HFFc6 (cell line): ENCODE results near the gene DPP6. TPM values are rescaled to one million over a fixed set of nuclear protein-coding genes. Genes with fewer than 3 reads are reported as not detected.

Source experiments
- DNase-seq: peaks from one replicate; pipeline ENCODE4 v3.0.0-alpha.2; 2018
- H3K27ac Mint-ChIP-seq: 2 replicates; pipeline ENCODE4 v1.8.0; 2020; ENCODE audit warnings: mild to moderate bottlenecking, mixed read lengths
- H3K27me3 Mint-ChIP-seq: 2 replicates; pipeline ENCODE4 v1.8.0; 2021; ENCODE audit warnings: mild to moderate bottlenecking, moderate library complexity, mixed read lengths; ENCODE audit not compliant: insufficient read depth
- H3K36me3 Mint-ChIP-seq: 2 replicates; pipeline ENCODE4 v1.8.0; 2021; ENCODE audit warnings: low read depth, mixed read lengths
- H3K4me1 Mint-ChIP-seq: 2 replicates; pipeline ENCODE4 v1.8.0; 2020; ENCODE audit warnings: low read depth, mixed read lengths
- H3K4me3 Mint-ChIP-seq: 2 replicates; pipeline ENCODE4 v1.8.0; 2020; ENCODE audit warnings: mild to moderate bottlenecking, moderate library complexity, mixed read lengths
- H3K9me3 Mint-ChIP-seq: 2 replicates; pipeline ENCODE4 v1.8.0; 2020; ENCODE audit warnings: mild to moderate bottlenecking, mixed read lengths
- total RNA-seq, 6 experiments: library from RNA; stranded (reverse); fragmentation: NEBNext Ultra II Directional; extraction: Animal tissue kit (Norgen Biotek cat#: 25700); gene quantifications; 2 replicates in 1 of 6; 3 replicates in 5 of 6; pipeline ENCODE4 v1.2.3, GENCODE V29; 2021
- TF ChIP-seq, protein P1 (sequence below): fragments of 200-600 bp; sonication (generic); IDR thresholded peaks from 2 replicates; pipeline ENCODE4 v1.5.0; 2021; ENCODE audit warnings: antibody characterized with exemption, mild to moderate bottlenecking

DPP6 gene
- total RNA-seq, 6 experiments from 2014 or later = not detected

DNA sequence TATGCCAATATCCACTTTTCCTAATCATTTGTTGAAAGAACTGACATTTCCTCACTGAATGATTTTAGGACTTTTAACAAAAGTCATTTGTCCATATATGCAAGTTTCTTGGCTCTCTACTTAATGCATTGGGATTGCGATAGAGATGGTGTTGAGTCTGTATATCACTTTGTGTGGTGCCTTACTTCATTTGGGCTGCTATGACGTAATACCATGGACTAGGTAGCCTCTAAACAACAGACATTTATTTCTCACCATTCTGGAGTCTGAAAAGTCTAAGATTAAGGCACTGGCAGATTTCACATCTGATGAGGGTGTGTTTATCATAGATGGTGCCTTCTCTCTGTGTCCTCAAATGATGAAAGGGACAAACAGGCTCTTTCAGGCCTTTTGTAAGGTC, 342.6 kb downstream of the DPP6 start:
- Mint-ChIP-seq H3K36me3 (peaks cover 14% of the 10 kb centered on the region; the same call in 1 of the 2 replicates), H3K9me3 (peaks cover 63% of the 10 kb centered on the region), H3K4me3 (no peak overlapping the region), H3K4me1 (no peaks in the 10 kb centered on the region), H3K27ac (no peak overlapping the region), H3K27me3 (no peaks in the 10 kb centered on the region)
- TF ChIP-seq, protein P1, sequence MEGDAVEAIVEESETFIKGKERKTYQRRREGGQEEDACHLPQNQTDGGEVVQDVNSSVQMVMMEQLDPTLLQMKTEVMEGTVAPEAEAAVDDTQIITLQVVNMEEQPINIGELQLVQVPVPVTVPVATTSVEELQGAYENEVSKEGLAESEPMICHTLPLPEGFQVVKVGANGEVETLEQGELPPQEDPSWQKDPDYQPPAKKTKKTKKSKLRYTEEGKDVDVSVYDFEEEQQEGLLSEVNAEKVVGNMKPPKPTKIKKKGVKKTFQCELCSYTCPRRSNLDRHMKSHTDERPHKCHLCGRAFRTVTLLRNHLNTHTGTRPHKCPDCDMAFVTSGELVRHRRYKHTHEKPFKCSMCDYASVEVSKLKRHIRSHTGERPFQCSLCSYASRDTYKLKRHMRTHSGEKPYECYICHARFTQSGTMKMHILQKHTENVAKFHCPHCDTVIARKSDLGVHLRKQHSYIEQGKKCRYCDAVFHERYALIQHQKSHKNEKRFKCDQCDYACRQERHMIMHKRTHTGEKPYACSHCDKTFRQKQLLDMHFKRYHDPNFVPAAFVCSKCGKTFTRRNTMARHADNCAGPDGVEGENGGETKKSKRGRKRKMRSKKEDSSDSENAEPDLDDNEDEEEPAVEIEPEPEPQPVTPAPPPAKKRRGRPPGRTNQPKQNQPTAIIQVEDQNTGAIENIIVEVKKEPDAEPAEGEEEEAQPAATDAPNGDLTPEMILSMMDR = no peak
- DNase-seq = no peak

- DNase-seq = no peak
- Mint-ChIP-seq H3K4me3 (no peak overlapping the region), H3K4me1 (no peaks in the 10 kb centered on the region), H3K27ac (no peak overlapping the region), H3K36me3 (no peaks in the 10 kb centered on the region), H3K27me3 (no peaks in the 10 kb centered on the region), H3K9me3 (peaks cover 21% of the 10 kb centered on the region)
- TF ChIP-seq, protein P1 = no peak
These were observed 354.1 kb downstream of the DPP6 start for GRCh38 chr7:154406312-154406711.

DNA sequence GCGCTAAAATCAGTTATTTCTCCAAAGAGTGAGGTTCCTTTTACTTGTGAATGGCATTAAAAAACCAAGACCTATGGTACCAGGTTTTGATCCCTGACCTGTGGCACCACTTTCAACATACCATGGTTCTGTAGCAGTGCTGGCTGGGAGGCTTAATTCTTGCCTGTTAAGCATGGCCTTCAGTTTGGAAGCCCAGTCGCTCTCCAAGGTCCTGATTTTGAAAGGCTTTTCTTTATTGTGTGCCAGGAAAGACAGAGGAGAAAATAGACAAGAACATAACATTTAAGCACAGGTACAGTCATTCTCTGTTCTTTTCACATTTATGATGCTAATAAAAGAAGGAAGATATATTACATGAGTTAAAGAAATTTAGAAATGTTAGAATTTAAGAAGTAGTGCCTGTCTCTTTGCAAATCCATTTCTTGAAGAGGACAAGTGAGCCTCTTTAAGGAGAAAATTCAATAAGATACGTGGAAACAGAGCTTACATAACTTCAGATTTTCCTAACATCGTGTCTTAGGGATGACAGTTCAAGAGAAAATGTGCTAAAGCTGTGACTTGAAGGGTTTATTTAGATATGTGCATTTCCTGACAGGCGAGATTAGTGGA, 357.6 kb downstream of the DPP6 start:
- Mint-ChIP-seq H3K36me3 (no peaks in the 10 kb centered on the region), H3K4me1 (no peaks in the 10 kb centered on the region), H3K9me3 (peaks cover 30% of the 10 kb centered on the region), H3K4me3 (no peak overlapping the region), H3K27me3 (no peaks in the 10 kb centered on the region), H3K27ac (no peak overlapping the region)
- DNase-seq = no peak
- TF ChIP-seq, protein P1 = no peak

GRCh38 chr7:154412105-154412504, 359.9 kb downstream of the DPP6 start:
- DNase-seq = no peak
- TF ChIP-seq, protein P1 = no peak
- Mint-ChIP-seq H3K27me3 (no peaks in the 10 kb centered on the region), H3K36me3 (no peaks in the 10 kb centered on the region; the same call in 1 of the 2 replicates), H3K4me3 (no peak overlapping the region), H3K9me3 (peaks cover 37% of the 10 kb centered on the region), H3K4me1 (no peaks in the 10 kb centered on the region), H3K27ac (no peak overlapping the region)

DNA sequence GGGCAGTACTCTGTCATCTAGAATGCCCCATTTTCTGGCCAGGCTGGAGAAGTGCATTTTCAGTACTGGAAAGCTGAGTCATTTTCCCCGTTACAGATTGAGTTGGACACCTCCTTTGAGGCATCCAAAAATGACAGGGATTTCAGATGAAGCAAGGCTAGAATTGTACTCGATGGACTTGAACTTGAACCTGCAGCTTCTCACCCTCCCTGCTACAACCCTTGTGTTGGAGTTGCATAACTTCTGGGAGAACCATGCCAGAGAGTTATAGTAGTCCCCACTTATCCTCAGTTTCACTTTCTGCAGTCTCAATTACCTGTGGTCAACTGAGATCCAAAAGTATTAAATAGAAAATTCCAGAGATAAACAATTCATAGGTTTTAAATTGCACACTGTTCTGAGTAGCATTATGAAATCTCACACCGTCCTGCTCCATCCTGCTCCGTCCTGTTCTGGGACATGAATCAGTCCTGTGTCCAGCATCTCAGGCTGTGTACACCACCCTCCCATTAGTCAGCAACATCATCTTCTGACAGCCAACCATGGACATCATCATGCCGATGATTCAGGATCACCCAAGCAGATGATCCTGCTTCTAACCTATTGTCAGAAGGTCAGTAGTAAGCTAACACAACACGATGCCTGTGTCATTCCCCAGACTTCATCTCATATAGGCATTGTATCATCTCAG, 363.7 kb downstream of the DPP6 start:
- DNase-seq = no peak
- Mint-ChIP-seq H3K36me3 (peaks cover 9% of the 10 kb centered on the region), H3K27me3 (no peaks in the 10 kb centered on the region), H3K4me1 (no peaks in the 10 kb centered on the region), H3K27ac (no peak overlapping the region), H3K4me3 (no peak overlapping the region), H3K9me3 (peaks cover 62% of the 10 kb centered on the region)
- TF ChIP-seq, protein P1 = no peak
